GM23338 (cell line): ENCODE data around the gene FMN2.

Source experiments
- CTCF ChIP-seq, 2 experiments: fragments of 200-600 bp in 1 of 2; sonication (generic) in 1 of 2; conservative IDR thresholded peaks; 2 replicates each; pipeline versions ENCODE4 v1.5.1 to v1.6.1; 2016 to 2017; ENCODE audit warnings: antibody characterized with exemption in 2 of 2, low read depth in 2 of 2, mild to moderate bottlenecking in 2 of 2, moderate library complexity in 1 of 2
- EZH2 ChIP-seq: fragments of 200-600 bp; sonication (generic); IDR thresholded peaks from one replicate; pipeline ENCODE4 v1.8.0; 2017; ENCODE audit warnings: antibody characterized with exemption, mild to moderate bottlenecking, low read depth; ENCODE audit not compliant: unreplicated experiment
- EZH2phosphoT487 ChIP-seq: fragments of 200-600 bp; sonication (generic); IDR thresholded peaks from one replicate; pipeline ENCODE4 v1.8.1; 2018; ENCODE audit warnings: antibody characterized with exemption; ENCODE audit not compliant: unreplicated experiment

GRCh38 chr1:240492832-240493440 is 401.3 kb downstream of the FMN2 start:
- no peak for TF ChIP-seq EZH2
- TF ChIP-seq CTCF (conservative IDR thresholded peaks at IDR 0.05; ENCODE audit: low read depth in 2 of 2) = peak; percentile 64 to 74
- TF ChIP-seq EZH2phosphoT487 = no peak
